Common myeloid progenitor, CD34-positive (primary cell): ENCODE measurements around the gene CCDC3. TPM values are rescaled to one million over a fixed set of nuclear protein-coding genes. Genes with fewer than 3 reads are reported as not detected.
A peak's percentile ranks its signal among the peaks of the same experiment; 100 is the strongest.

Experiments
- CTCF ChIA-PET: fragments of 350-600 bp; sonication (Branson Sonifier 250); formaldehyde crosslinking; loops from one replicate; lab custom pipeline; 2021; ENCODE audit warnings: antibody characterized with exemption; lab: Charles Lee
- POLR2A ChIA-PET: fragments of 350-600 bp; sonication (Branson Sonifier 250); formaldehyde crosslinking; loops from one replicate; lab custom pipeline; 2021; ENCODE audit warnings: antibody characterized with exemption; lab: Charles Lee
- DNase-seq, 3 donors: peaks; one replicate each; pipeline versions ENCODE4 v3.0.0 to v3.0.0-alpha.2; 2013
- H3K27ac ChIP-seq, 2 experiments: 1 replicate in 1 of 2; 2 replicates in 1 of 2; pipeline ENCODE4 v1.7.0; 2013; ENCODE audit warnings: inconsistent platforms in 2 of 2, low read length in 2 of 2, mild to moderate bottlenecking in 2 of 2, low read depth in 1 of 2, moderate library complexity in 1 of 2; ENCODE audit not compliant: severe bottlenecking in 2 of 2, insufficient read depth in 1 of 2, poor library complexity in 1 of 2
- H3K27me3 ChIP-seq, 5 experiments: replicated peaks in 2 of 5; 1 replicate in 3 of 5; 2 replicates in 2 of 5; pipeline versions ENCODE4 v1.6.1 to v1.7.0; 2013; ENCODE audit warnings: low read length in 4 of 5, mild to moderate bottlenecking in 2 of 5, moderate library complexity in 2 of 5, inconsistent platforms in 1 of 5; ENCODE audit not compliant: insufficient read depth in 5 of 5, control insufficient read depth in 4 of 5
- H3K36me3 ChIP-seq, 4 experiments: 1 replicate in 2 of 4; 2 replicates in 2 of 4; pipeline versions ENCODE4 v1.6.1 to v1.7.0; 2013; ENCODE audit warnings: low read length in 3 of 4, control low read depth in 1 of 4, mild to moderate bottlenecking in 1 of 4; ENCODE audit not compliant: control insufficient read depth in 4 of 4, insufficient read depth in 4 of 4
- H3K4me1 ChIP-seq, 4 experiments: 1 replicate in 3 of 4; 2 replicates in 1 of 4; pipeline versions ENCODE4 v1.6.1 to v1.7.1; 2013; ENCODE audit warnings: low read length in 3 of 4, mild to moderate bottlenecking in 3 of 4, control low read depth in 1 of 4, inconsistent platforms in 1 of 4, moderate library complexity in 1 of 4; ENCODE audit not compliant: control insufficient read depth in 4 of 4, insufficient read depth in 4 of 4; ENCODE audit errors: control extremely low read depth in 1 of 4
- H3K4me3 ChIP-seq, 7 experiments: 1 replicate in 4 of 7; 2 replicates in 3 of 7; pipeline versions ENCODE4 v1.5.1 to v1.7.0; 2013; ENCODE audit warnings: mild to moderate bottlenecking in 7 of 7, low read length in 6 of 7, moderate library complexity in 6 of 7, inconsistent platforms in 2 of 7, low read depth in 2 of 7, control low read depth in 1 of 7; ENCODE audit not compliant: insufficient read depth in 4 of 7, control insufficient read depth in 1 of 7; ENCODE audit errors: extremely low read depth in 1 of 7
- H3K9me3 ChIP-seq, 5 experiments: 1 replicate in 4 of 5; 2 replicates in 1 of 5; pipeline versions ENCODE4 v1.6.1 to v1.7.1; 2013; ENCODE audit warnings: low read length in 4 of 5, mild to moderate bottlenecking in 2 of 5, inconsistent platforms in 1 of 5, low read depth in 1 of 5, moderate library complexity in 1 of 5; ENCODE audit not compliant: control insufficient read depth in 4 of 5, insufficient read depth in 2 of 5; ENCODE audit errors: control extremely low read depth in 1 of 5
- WGBS: methylation state at CpG from one replicate; pipeline ENCODE4 v1.1.5; 2013; ENCODE audit not compliant: insufficient coverage; 5-methylcytosine and 5-hydroxymethylcytosine counted together
- polyA plus RNA-seq: library from polyadenylated mRNA; unstranded; fragments of 120-200 nt; gene quantifications from one replicate; pipeline ENCODE4 v1.2.1, GENCODE V29; 2013

CCDC3 gene
- polyA plus RNA-seq, result 0.15 TPM

DNA sequence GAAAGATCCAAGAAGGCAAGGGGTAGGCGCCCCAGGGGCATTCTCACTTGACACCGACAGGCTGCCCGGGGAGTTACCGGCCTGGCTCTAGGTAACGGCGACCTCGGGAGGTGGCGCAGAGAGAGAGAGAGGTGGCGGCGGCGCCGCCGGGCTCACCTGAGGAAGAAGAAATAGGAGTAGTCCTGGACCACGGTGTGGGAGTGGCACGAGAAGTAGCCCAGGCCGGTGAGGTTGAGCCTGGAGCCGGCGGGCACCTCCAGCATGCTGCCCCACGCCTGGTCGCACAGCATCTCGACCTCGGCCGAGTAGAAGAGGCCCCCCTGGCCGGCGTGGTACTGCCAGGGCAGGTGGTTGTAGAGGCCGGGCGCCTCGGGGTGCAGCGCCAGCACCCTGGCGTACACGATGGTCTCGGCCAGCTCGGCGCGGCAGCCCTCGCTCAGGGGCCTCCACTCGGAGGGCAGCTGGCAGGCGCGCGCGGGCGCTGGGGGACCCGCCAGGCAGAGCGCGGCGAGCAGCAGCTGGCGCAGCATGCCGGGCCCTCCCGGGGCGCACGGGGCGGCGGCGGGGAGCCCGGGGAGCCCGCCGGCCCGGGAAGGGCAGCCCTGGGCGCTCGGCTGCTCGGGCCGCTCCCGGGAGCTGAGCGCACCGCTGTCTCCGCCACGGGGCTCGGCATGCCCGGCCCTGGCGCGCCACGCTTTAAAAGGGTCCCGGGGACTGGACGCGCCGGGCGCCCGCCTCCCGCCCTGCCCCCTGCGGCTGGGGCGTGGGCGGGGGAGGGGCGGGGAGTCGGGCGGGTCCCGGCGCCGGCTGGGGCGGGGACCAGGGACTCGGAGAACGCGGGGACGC lies at the start of gene CCDC3:
Gene CCDC3 (minus strand): TSS at position 673 of the 846 bp plus-strand sequence. CDS start 143 bp downstream, at position 530.
- peak in 2 of 3 donors; percentile 24 to 40 for DNase-seq
- H3K27me3 ChIP-seq, result peaks cover 10 to 37% (median 18%) of the 10 kb centered on the region in 5 experiments
- ChIA-PET POLR2A (no interaction called here), CTCF (no interaction called here)
- peak within 1 kb of the TSS in 6 of 7 experiments; percentile 21 to 61 (median 46) for H3K4me3 ChIP-seq
- H3K36me3 ChIP-seq, result no peaks in the 10 kb centered on the region
- H3K9me3 ChIP-seq, result peaks cover 0 to 3% (median 1%) of the 10 kb centered on the region in 5 experiments
- no peak within 1 kb of the TSS for H3K27ac ChIP-seq
- H3K4me1 ChIP-seq, result peaks cover 0 to 16% (median 8%) of the 10 kb centered on the region in 4 experiments
- WGBS, result 4% methylated on average over 71 of the region's 93 CpGs

- Histone ChIP-seq H3K36me3 (no peaks in the 10 kb centered on the region), H3K4me3 (no peak overlapping the region), H3K27me3 (no peaks in the 10 kb centered on the region), H3K9me3 (no peaks in the 10 kb centered on the region), H3K27ac (no peak overlapping the region), H3K4me1 (peaks cover 0 to 3% (median 0%) of the 10 kb centered on the region in 4 experiments)
- no peak for DNase-seq
- ChIA-PET CTCF (interaction anchor here (1.3 kb wide), 1 partner anchor 106 kb away, joined by 3 read pairs; no protein-coding TSS in a partner anchor), POLR2A (no interaction called here)
- WGBS, result 84% methylated on average over 2 of the region's 7 CpGs
Measured at GRCh38 chr10:13051126-13051694, 49.7 kb upstream of the CCDC3 start.

DNA sequence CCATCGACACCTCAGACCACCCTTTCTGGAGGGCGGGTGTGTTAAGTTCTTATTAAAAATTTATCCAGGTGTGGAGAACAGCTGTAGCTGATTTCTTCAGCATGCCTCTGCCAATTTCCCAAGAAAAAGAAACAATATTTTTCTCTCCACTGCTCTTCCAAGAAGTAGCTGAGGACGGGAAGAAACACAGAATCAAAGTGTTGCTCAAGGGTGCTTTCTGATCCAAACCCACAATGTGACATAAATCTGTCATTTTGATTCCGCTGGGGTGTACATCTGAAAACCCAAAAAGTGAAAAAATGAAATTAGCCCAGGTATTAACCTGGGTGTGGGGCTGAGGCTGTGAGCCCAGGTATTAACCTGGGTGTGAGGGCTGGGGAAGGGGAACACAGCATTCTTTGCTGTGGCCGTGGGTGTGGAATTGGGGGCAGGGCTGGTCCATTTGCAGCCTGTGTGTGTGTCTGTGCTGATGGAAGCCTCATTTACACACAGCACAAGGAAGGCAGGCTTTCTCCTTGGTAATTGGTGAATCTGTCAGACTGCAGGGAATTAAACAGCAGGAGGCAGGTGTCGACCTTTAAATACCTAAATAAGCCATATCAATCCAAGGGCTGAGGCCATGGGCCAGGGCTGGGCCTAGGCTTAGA lies 48.4 kb upstream of the CCDC3 start:
- H3K9me3 ChIP-seq, result no peaks in the 10 kb centered on the region
- no peak overlapping the region for H3K27ac ChIP-seq
- no peak for DNase-seq
- CTCF ChIA-PET, result no interaction called here
- H3K4me1 ChIP-seq, result peaks cover 0 to under 1% (median 0%) of the 10 kb centered on the region in 4 experiments
- no peak overlapping the region for H3K4me3 ChIP-seq
- 72% methylated on average over 3 of the region's 6 CpGs for WGBS
- POLR2A ChIA-PET, result no interaction called here
- H3K27me3 ChIP-seq, result no peaks in the 10 kb centered on the region
- H3K36me3 ChIP-seq, result no peaks in the 10 kb centered on the region

- Histone ChIP-seq H3K27me3 (no peaks in the 10 kb centered on the region), H3K36me3 (no peaks in the 10 kb centered on the region), H3K4me1 (no peaks in the 10 kb centered on the region), H3K27ac (no peak overlapping the region), H3K9me3 (no peaks in the 10 kb centered on the region), H3K4me3 (no peak overlapping the region)
- ChIA-PET POLR2A (no interaction called here), CTCF (interaction anchor here (1.1 kb wide), 1 partner anchor 26 kb away, joined by 4 read pairs; no protein-coding TSS in a partner anchor)
- DNase-seq, result no peak
- 100% methylated on average over 1 of the region's 3 CpGs for WGBS
Measured at GRCh38 chr10:13048762-13049161, 47.2 kb upstream of the CCDC3 start.

DNA sequence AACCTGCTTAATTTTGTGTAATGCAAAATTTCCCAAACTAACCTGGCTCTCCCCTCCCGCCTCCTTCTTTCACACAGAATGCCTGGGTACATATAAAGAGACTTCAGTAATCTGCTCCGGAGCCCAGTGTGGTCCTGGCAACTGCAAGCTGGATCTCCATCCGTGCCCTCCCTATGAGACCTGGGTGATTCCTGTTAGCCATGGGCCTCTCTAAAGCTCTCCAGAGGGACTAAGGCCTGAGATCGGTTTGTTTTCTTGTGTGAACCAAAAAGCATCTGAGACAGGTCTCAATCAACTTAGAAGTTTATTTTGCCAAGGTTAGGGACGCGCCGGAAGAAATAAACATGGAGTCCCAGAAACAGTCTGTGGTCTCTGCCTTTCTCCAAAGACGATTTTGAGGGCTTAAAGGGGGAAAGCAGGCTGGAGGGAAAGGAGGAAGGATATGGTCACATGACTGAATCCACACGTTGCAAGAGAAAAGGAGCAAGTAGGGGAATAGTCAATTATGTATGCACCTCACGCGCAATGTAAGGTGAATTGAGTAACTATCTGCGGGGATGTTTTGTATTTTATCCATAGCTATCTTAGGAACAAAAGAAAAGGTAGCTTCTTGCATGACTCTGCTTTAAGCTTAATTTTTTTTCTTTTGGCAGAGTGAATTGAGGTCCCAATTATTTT lies 46.2 kb upstream of the CCDC3 start:
- ChIA-PET POLR2A (no interaction called here), CTCF (interaction anchor here (0.6 to 1.0 kb wide), 2 partner anchors 10 to 27 kb away, joined by 3 read pairs; no protein-coding TSS in a partner anchor)
- Histone ChIP-seq H3K36me3 (no peaks in the 10 kb centered on the region), H3K27ac (no peak overlapping the region), H3K27me3 (no peaks in the 10 kb centered on the region), H3K4me3 (no peak overlapping the region), H3K9me3 (no peaks in the 10 kb centered on the region), H3K4me1 (no peaks in the 10 kb centered on the region)
- DNase-seq, result no peak
- WGBS, result 69% methylated on average over 12 of the region's 12 CpGs

DNA sequence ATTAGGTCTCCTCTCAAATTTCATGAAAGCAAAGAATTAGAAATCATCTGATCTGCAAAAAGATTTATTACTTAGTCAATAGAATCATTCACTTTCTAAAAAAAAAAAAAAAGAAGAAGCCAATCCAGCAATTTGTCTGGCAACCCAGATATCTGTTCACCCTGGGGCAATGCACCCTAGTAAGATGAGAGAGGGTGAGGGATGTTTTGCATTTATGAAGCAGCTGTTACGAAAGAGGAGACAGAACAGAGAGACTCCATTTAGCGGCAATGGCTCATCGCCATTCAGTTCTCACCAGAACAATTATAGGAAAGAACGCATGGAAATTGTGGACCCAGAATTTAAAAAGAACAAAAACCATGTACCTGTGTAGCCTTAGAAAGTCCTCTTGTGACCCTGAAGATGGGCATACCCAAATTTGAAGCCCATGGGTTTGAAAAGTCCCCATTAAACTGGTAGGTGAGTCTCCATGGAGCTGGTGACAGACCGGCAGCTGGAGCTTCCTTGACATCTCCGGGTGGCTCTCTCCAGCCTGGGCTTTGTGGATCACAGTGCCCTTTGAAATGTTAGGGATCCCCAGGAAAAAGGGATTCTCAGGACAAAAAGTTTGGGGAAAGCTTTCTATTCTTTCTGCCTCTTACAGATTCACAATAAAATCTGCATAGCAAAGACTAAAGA lies 45.5 kb upstream of the CCDC3 start:
- WGBS, result 94% methylated on average over 4 of the region's 6 CpGs
- Histone ChIP-seq H3K9me3 (no peaks in the 10 kb centered on the region), H3K4me1 (no peaks in the 10 kb centered on the region), H3K27me3 (no peaks in the 10 kb centered on the region), H3K36me3 (no peaks in the 10 kb centered on the region), H3K27ac (no peak overlapping the region), H3K4me3 (no peak overlapping the region)
- DNase-seq, result no peak
- ChIA-PET POLR2A (no interaction called here), CTCF (interaction anchor here (0.6 kb wide), 1 partner anchor 949 kb away, joined by 3 read pairs; no protein-coding TSS in a partner anchor)
